ENCODE results near the gene TRIM9.
"Not testable (repeated sequence)": the region's sequence is repeated elsewhere in the genome, so short reads cannot be mapped to it uniquely, and the experiment has no call there.

The TRIM9 gene

GRCh38 chr14:50978529-50978871 lies 116.4 kb downstream of the TRIM9 start:
- DNase-seq (ENCODE audit: low spot score in 2 of 2) (no peak), ATAC-seq (no peak)
- H3K4me1 Mint-ChIP-seq: no peaks in the 10 kb centered on the region
- H3K36me3 Mint-ChIP-seq: no peaks in the 10 kb centered on the region
- no peaks in the 10 kb centered on the region for H3K9me3 Mint-ChIP-seq
- H3K4me3 Mint-ChIP-seq: no peak overlapping the region
- H3K27ac Mint-ChIP-seq: no peak overlapping the region

GRCh38 chr14:50977863-50978528 lies 116.9 kb downstream of the TRIM9 start:
- ATAC-seq: no peak

GRCh38 chr14:50974118-50974517 lies 120.8 kb downstream of the TRIM9 start:
- no peaks in the 10 kb centered on the region for H3K36me3 Mint-ChIP-seq
- DNase-seq (ENCODE audit: low spot score in 2 of 2): no peak
- H3K4me3 Mint-ChIP-seq: no peak overlapping the region
- H3K4me1 Mint-ChIP-seq: no peaks in the 10 kb centered on the region
- H3K9me3 Mint-ChIP-seq: no peaks in the 10 kb centered on the region
- ATAC-seq: peak; percentile 39
- no peak overlapping the region for H3K27ac Mint-ChIP-seq

More at GRCh38 chr14:50977863-50978528, 116.9 kb downstream of the TRIM9 start:
- Mint-ChIP-seq H3K27ac (no peak overlapping the region), H3K9me3 (no peaks in the 10 kb centered on the region), H3K4me3 (no peak overlapping the region), H3K4me1 (no peaks in the 10 kb centered on the region), H3K36me3 (no peaks in the 10 kb centered on the region)
- no peak for DNase-seq (ENCODE audit: low spot score in 2 of 2)

DNA sequence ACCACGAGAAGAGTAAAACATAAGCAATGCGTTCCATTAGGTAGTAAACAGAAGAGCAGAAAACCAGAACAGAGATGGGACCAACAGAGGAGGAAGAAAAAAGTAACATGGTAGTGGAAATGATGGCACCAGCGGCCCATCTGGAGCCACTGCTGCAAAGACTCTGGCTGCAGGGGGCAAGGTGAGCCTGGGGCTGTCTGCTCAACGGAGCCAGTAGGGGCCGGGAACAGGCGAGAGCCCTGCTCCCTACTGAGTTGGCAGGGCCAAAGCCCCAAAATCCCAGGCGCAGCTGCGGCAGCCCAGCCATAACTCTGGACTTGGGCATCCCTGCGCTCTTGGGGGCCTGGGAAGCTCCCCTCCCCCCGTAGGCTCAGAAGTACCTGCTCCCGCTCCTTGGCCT lies 122.2 kb downstream of the TRIM9 start:
- H3K4me3 Mint-ChIP-seq: no peak overlapping the region
- H3K27ac Mint-ChIP-seq: no peak overlapping the region
- no peaks in the 10 kb centered on the region for H3K4me1 Mint-ChIP-seq
- H3K9me3 Mint-ChIP-seq: no peaks in the 10 kb centered on the region
- no peak for ATAC-seq
- H3K36me3 Mint-ChIP-seq: no peaks in the 10 kb centered on the region
- DNase-seq (ENCODE audit: low spot score in 2 of 2): no peak

- H3K9me3 Mint-ChIP-seq: no peaks in the 10 kb centered on the region
- no peaks in the 10 kb centered on the region for H3K36me3 Mint-ChIP-seq
- ATAC-seq (no peak), DNase-seq (ENCODE audit: low spot score in 2 of 2) (no peak)
- H3K4me3 Mint-ChIP-seq: no peak overlapping the region
- H3K27ac Mint-ChIP-seq: no peak overlapping the region
- H3K4me1 Mint-ChIP-seq: no peaks in the 10 kb centered on the region
These were observed 123.8 kb downstream of the TRIM9 start for GRCh38 chr14:50970886-50971781.

DNA sequence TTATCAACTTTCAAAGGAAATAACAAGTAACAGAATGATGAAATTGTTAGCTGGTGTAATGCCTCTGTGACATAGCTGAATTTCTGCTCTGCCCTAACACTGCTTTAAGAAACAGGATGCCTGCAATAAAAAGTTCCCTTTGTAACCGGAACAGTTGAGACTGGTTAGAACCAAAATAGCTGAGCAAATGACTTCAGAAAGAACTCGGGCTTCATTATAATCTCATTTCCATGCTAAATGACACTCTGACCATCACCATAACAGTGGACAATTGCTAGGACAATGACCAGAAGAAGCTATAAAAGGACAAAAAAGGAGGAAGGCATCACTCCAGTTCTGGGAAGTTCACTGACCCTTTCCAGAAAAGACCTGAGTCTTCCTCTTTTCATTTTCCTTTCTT lies 127.1 kb downstream of the TRIM9 start:
- Mint-ChIP-seq H3K27ac (no peak overlapping the region), H3K9me3 (no peaks in the 10 kb centered on the region), H3K4me3 (no peak overlapping the region), H3K4me1 (no peaks in the 10 kb centered on the region), H3K36me3 (no peaks in the 10 kb centered on the region)
- no peak for DNase-seq (ENCODE audit: low spot score in 2 of 2)
- no peak for ATAC-seq

DNA sequence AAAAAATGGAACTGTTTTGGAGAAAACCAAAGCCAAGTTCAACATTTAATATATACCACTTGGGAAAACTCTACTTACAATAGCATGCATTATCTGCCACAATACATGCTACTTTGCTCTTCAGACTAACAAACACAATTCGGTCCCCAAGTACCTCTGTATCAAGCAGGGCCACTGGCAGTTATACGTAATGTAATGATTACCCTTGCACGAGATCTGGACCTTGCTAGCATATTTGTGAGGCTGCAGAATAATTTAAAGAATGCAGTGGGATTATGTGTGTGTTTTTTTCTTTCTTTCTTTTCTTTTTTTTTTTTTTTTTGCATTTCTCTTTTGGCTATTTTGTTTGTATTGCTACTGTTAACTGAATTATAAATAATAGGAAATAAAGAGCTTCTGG lies 127.8 kb downstream of the TRIM9 start:
- H3K27ac Mint-ChIP-seq: no peak overlapping the region
- no peak for DNase-seq (ENCODE audit: low spot score in 2 of 2)
- no peaks in the 10 kb centered on the region for H3K4me1 Mint-ChIP-seq
- H3K4me3 Mint-ChIP-seq: no peak overlapping the region
- no peaks in the 10 kb centered on the region for H3K36me3 Mint-ChIP-seq
- ATAC-seq: no peak
- no peaks in the 10 kb centered on the region for H3K9me3 Mint-ChIP-seq

GRCh38 chr14:50964683-50965390 lies 130.1 kb downstream of the TRIM9 start:
- Mint-ChIP-seq H3K4me3 (no peak overlapping the region), H3K4me1 (no peaks in the 10 kb centered on the region), H3K27ac (no peak overlapping the region), H3K9me3 (no peaks in the 10 kb centered on the region), H3K36me3 (no peaks in the 10 kb centered on the region)
- ATAC-seq (no peak), DNase-seq (ENCODE audit: low spot score in 2 of 2) (no peak)

DNA sequence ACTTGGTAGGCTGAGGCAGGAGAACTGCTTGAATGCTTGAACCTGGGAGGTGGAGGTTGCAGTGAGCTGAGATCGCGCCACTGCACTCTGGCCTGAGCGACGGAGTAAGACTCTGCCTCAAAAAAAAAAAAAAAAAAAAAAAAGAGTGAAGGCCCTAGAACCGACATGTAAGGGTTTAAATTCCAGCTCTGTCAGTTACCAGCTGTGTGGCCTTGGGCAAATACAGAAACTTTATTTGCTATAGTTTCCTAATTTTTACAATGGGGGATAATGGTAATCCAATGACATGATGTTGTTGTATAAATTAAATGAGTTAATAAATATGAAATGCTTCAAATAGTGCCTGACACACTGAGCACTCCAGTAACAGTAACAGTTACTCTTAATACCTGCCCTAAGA lies 131.0 kb downstream of the TRIM9 start:
- no peak for DNase-seq (ENCODE audit: low spot score in 2 of 2)
- no peak for ATAC-seq
- Mint-ChIP-seq H3K27ac (no peak overlapping the region), H3K4me1 (no peaks in the 10 kb centered on the region), H3K9me3 (no peaks in the 10 kb centered on the region), H3K36me3 (no peaks in the 10 kb centered on the region), H3K4me3 (no peak overlapping the region)

GRCh38 chr14:50961605-50962221 lies 133.2 kb downstream of the TRIM9 start:
- DNase-seq (ENCODE audit: low spot score in 2 of 2) (no peak), ATAC-seq (no peak)
- H3K4me1 Mint-ChIP-seq: no peaks in the 10 kb centered on the region
- no peaks in the 10 kb centered on the region for H3K36me3 Mint-ChIP-seq
- H3K4me3 Mint-ChIP-seq: no peak overlapping the region
- no peaks in the 10 kb centered on the region for H3K9me3 Mint-ChIP-seq
- H3K27ac Mint-ChIP-seq: no peak overlapping the region

GRCh38 chr14:50957296-50957695 lies 137.6 kb downstream of the TRIM9 start:
- H3K36me3 Mint-ChIP-seq: peaks cover 6% of the 10 kb centered on the region
- no peak for ATAC-seq
- no peak overlapping the region for H3K27ac Mint-ChIP-seq
- H3K9me3 Mint-ChIP-seq: no peaks in the 10 kb centered on the region
- no peak overlapping the region for H3K4me3 Mint-ChIP-seq
- H3K4me1 Mint-ChIP-seq: peaks cover 8% of the 10 kb centered on the region
- no peak for DNase-seq (ENCODE audit: low spot score in 2 of 2)

DNA sequence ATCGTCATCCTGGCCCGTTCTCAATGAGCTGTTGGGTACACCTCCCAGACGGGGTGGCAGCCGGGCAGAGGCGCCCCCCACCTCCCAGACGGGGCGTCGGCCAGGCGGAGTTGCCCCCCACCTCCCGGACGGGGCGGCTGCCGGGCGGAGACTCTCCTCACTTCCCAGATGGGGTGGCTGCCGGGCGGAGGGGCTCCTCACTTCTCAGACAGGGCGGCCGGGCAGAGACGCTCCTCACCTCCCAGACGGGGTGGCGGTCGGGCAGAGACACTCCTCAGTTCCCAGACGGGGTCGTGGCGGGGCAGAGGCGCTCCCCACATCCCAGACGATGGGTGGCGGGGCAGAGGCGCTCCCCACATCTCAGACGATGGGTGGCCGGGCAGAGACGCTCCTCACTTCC lies 138.5 kb downstream of the TRIM9 start:
- not testable (repeated sequence) for H3K4me3 Mint-ChIP-seq; H3K36me3 Mint-ChIP-seq; H3K4me1 Mint-ChIP-seq; DNase-seq (ENCODE audit: low spot score in 2 of 2); H3K27ac Mint-ChIP-seq; ATAC-seq; H3K9me3 Mint-ChIP-seq

DNA sequence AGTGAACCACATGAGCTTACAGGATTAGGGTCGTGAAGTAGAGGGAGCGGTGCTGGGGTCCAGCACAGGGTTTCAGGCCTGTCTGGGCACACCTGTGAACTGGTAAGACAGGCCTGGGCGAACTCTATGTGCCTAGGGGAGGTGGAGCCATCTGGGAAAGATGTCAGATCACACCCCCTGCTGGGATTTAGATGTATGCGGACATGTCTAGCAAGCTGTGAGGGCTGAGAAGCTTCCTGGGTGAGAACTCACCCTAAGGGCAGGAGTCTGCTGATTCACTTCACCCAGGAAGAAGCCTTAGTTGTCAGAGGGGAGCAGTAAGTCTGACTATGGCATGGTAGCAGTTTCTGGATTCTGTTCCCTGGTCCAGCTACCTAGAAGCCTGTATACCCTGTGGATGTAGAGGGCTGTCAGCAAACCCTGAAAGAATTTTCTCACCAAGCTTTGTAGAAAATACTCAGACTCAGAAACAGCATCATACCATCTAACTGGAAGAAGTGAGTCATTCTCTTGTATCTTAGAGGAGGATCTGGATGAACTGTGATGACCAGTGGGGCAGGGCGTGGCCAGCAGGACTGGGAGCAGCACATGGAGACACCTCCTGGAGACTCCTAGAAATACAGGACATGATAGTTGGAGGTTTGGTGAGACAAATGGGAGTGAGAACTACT lies 139.4 kb downstream of the TRIM9 start:
- Mint-ChIP-seq H3K36me3 (peaks cover 6% of the 10 kb centered on the region), H3K4me1 (peaks cover 8% of the 10 kb centered on the region), H3K9me3 (no peaks in the 10 kb centered on the region), H3K4me3 (no peak overlapping the region), H3K27ac (peak overlapping the region; percentile 30)
- DNase-seq (ENCODE audit: low spot score in 2 of 2) (no peak), ATAC-seq (peak; percentile 82)

DNA sequence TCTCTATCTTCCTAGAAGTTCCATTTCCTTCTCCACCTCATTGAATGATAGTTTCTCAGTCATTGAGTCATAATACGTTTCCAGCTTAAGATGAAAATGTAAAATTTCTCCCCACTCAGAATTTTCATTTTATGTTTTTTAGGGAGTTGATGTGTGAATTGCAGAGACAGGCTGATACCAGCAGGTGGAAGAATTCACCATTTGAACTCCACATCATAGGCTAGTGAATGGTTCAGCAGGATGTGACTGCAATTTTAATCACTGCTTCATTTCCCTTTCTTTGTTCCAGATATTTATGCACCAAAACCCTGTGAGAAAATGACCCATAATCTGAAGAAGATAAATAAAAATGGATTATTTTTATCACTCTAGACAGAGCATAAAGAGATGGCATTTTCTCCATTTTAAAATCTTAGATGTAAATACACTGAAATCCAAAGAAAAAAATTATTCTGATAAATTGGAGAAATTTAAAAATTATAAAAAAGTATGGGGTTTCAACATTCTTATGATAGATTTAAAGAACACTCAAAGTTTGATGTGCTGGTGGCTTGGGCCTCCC lies 140.0 kb downstream of the TRIM9 start:
- H3K4me1 Mint-ChIP-seq: peaks cover 8% of the 10 kb centered on the region
- peaks cover 6% of the 10 kb centered on the region for H3K36me3 Mint-ChIP-seq
- H3K9me3 Mint-ChIP-seq: no peaks in the 10 kb centered on the region
- ATAC-seq: peak; percentile 67
- DNase-seq (ENCODE audit: low spot score in 2 of 2): no peak
- H3K27ac Mint-ChIP-seq: no peak overlapping the region
- H3K4me3 Mint-ChIP-seq: no peak overlapping the region

DNA sequence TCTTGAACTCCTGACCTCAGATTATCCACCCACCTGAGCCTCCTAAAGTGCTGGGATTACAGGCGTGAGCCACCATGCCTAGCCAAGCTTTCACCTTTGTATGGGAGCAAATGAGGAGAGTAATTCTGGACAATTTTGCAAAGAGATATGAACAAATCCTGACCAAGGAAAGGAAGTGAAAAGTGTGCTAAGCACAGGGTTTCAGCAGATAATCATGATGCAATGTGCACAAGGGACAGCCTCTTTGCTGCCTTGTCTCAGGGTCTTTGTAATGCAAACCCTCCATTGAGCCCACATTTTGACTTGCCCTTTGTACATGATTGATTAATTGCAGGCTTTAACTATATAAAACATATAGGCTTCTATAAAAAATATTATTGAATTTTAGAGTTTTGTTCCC lies 141.4 kb downstream of the TRIM9 start:
- Mint-ChIP-seq H3K36me3 (peaks cover 6% of the 10 kb centered on the region), H3K4me1 (peaks cover 8% of the 10 kb centered on the region), H3K27ac (no peak overlapping the region), H3K9me3 (no peaks in the 10 kb centered on the region), H3K4me3 (no peak overlapping the region)
- DNase-seq (ENCODE audit: low spot score in 2 of 2): no peak
- no peak for ATAC-seq
